Gastroesophageal sphincter (tissue), 4 donors: ENCODE results near the gene LETMD1. TPM values are rescaled to one million over a fixed set of nuclear protein-coding genes. Genes with fewer than 3 reads are reported as not detected.
"Not testable (repeated sequence)": the region's sequence is repeated elsewhere in the genome, so short reads cannot be mapped to it uniquely, and the experiment has no call there.

Source experiments
- ATAC-seq: fragments of 150-250 bp; one replicate; pipeline ENCODE4 v1.9.1; 2016; ENCODE audit warnings: mild to moderate bottlenecking, moderate library complexity
- H3K27ac ChIP-seq, 4 donors: fragments of 200-600 bp; sonication (generic) in 3 of 4; 1 replicate in 3 of 4; 2 replicates in 1 of 4; pipeline ENCODE4 v1.5.1; 2016 to 2019
- H3K27me3 ChIP-seq: fragments of 200-600 bp; sonication (generic); one replicate; pipeline ENCODE4 v1.5.1; 2019
- H3K36me3 ChIP-seq, 2 donors: fragments of 200-600 bp; sonication (generic); one replicate each; pipeline ENCODE4 v1.5.1; 2019; ENCODE audit warnings: control low read depth in 1 of 2
- H3K4me1 ChIP-seq, 3 donors: fragments of 200-600 bp; sonication (generic); 1 replicate in 2 of 3; 2 replicates in 1 of 3; pipeline ENCODE4 v1.5.1; 2016 to 2019; ENCODE audit warnings: control low read depth in 2 of 3
- H3K4me3 ChIP-seq, 2 donors: fragments of 200-600 bp; sonication (generic); one replicate each; pipeline ENCODE4 v1.5.1; 2019; ENCODE audit warnings: mild to moderate bottlenecking in 1 of 2, moderate library complexity in 1 of 2
- H3K9me3 ChIP-seq, 3 donors: fragments of 200-600 bp; sonication (generic); one replicate each; pipeline ENCODE4 v1.5.1; 2017 to 2019; ENCODE audit warnings: control low read depth in 2 of 3
- CTCF ChIP-seq, 4 experiments: fragments of 200-600 bp in 2 of 4; fragments of 450-650 bp in 2 of 4; sonication (generic) in 1 of 4; IDR thresholded peaks; one replicate each; pipeline ENCODE4 v1.5.1; 2017 to 2019; ENCODE audit warnings: antibody characterized with exemption in 4 of 4, mild to moderate bottlenecking in 2 of 4, moderate library complexity in 2 of 4
- EP300 ChIP-seq: sonication (generic); formaldehyde crosslinking; IDR thresholded peaks from one replicate; pipeline ENCODE4 v1.6.1; 2017; ENCODE audit warnings: antibody characterized with exemption, mild to moderate bottlenecking
- POLR2A ChIP-seq, 2 donors: fragments of 450-650 bp; IDR thresholded peaks; one replicate each; pipeline ENCODE4 v1.6.1; 2017; ENCODE audit warnings: antibody characterized with exemption in 2 of 2, mild to moderate bottlenecking in 2 of 2, moderate library complexity in 1 of 2
- POLR2AphosphoS5 ChIP-seq: sonication (generic); formaldehyde crosslinking; IDR thresholded peaks from one replicate; pipeline ENCODE4 v1.6.1; 2017; ENCODE audit warnings: antibody characterized with exemption
- WGBS, 2 donors: methylation state at CpG; one replicate each; pipeline ENCODE4 v1.1.5; 2018; ENCODE audit warnings: low coverage in 1 of 2; 5-methylcytosine and 5-hydroxymethylcytosine counted together
- total RNA-seq, 4 donors: library from RNA; depleted of rRNA; stranded (reverse); fragments of >200 nt; gene quantifications; one replicate each; pipeline ENCODE4 v1.1.0, GENCODE V29; 2016

The LETMD1 gene
- total RNA-seq, 4 donors from 2014 or later: 30.2 to 49.7 (median 42.6) TPM

GRCh38 chr12:51012570-51013236 lies 35.4 kb upstream of the LETMD1 start:
- WGBS, 2 donors: 73 to 75% methylated on average over 5 of the region's 5 CpGs
- Histone ChIP-seq H3K27ac (no peak overlapping the region), H3K4me3 (no peak overlapping the region), H3K4me1 (peaks cover 0 to 8% (median 0%) of the 10 kb centered on the region in 3 donors), H3K9me3 (no peaks in the 10 kb centered on the region), H3K36me3 (peaks cover 0 to 7% of the 10 kb centered on the region in 2 donors), H3K27me3 (no peaks in the 10 kb centered on the region)
- TF ChIP-seq POLR2A (IDR thresholded peaks at IDR 0.05): no peak
- TF ChIP-seq EP300: no peak
- TF ChIP-seq POLR2AphosphoS5: no peak
- no peak for TF ChIP-seq CTCF (IDR thresholded peaks at IDR 0.05)
- ATAC-seq: no peak

- no peak for TF ChIP-seq EP300
- TF ChIP-seq CTCF (IDR thresholded peaks at IDR 0.05): no peak
- TF ChIP-seq POLR2AphosphoS5: no peak
- no peak for TF ChIP-seq POLR2A (IDR thresholded peaks at IDR 0.05)
- whole genome bisulfite sequencing, 2 donors: 92 to 99% methylated on average over 6 to 7 of the region's 7 CpGs
- no peak overlapping the region for H3K4me3 ChIP-seq
- H3K4me1 ChIP-seq: peaks cover 0 to 8% (median 0%) of the 10 kb centered on the region in 3 donors
- peaks cover 0 to under 1% of the 10 kb centered on the region in 2 donors for H3K36me3 ChIP-seq
- no peaks in the 10 kb centered on the region for H3K27me3 ChIP-seq
- no peak for ATAC-seq
- H3K9me3 ChIP-seq: no peaks in the 10 kb centered on the region
- no peak overlapping the region for H3K27ac ChIP-seq
Measured at GRCh38 chr12:51013441-51013840, 34.7 kb upstream of the LETMD1 start.

- not testable (repeated sequence) for H3K27me3 ChIP-seq, H3K9me3 ChIP-seq, ATAC-seq, H3K36me3 ChIP-seq, H3K4me3 ChIP-seq, H3K27ac ChIP-seq
- 69 to 75% methylated on average over 4 to 9 of the region's 9 CpGs for WGBS, 2 donors
- peaks cover 0 to 12% (median 0%) of the 10 kb centered on the region in 3 donors for H3K4me1 ChIP-seq
Measured at GRCh38 chr12:51014467-51014866, 33.7 kb upstream of the LETMD1 start.

- no peak for ATAC-seq
- no peak for TF ChIP-seq POLR2AphosphoS5
- Histone ChIP-seq H3K9me3 (no peaks in the 10 kb centered on the region), H3K4me3 (no peak overlapping the region), H3K27me3 (no peaks in the 10 kb centered on the region), H3K4me1 (peaks cover 0 to 18% (median 0%) of the 10 kb centered on the region in 3 donors), H3K36me3 (no peaks in the 10 kb centered on the region), H3K27ac (no peak overlapping the region)
Measured at GRCh38 chr12:51017452-51017851, 30.7 kb upstream of the LETMD1 start.

- H3K4me3 ChIP-seq: no peak overlapping the region
- H3K9me3 ChIP-seq: no peaks in the 10 kb centered on the region
- H3K27me3 ChIP-seq: no peaks in the 10 kb centered on the region
- no peak overlapping the region for H3K27ac ChIP-seq
- WGBS, 2 donors: 77 to 94% methylated on average over 2 of the region's 2 CpGs
- H3K36me3 ChIP-seq: no peaks in the 10 kb centered on the region
- H3K4me1 ChIP-seq: peaks cover 0 to 33% (median 0%) of the 10 kb centered on the region in 3 donors
- no peak for TF ChIP-seq POLR2AphosphoS5
- TF ChIP-seq CTCF (IDR thresholded peaks at IDR 0.05): no peak
- no peak for TF ChIP-seq POLR2A (IDR thresholded peaks at IDR 0.05)
- TF ChIP-seq EP300: no peak
- no peak for ATAC-seq
Measured at GRCh38 chr12:51018956-51019355, 29.2 kb upstream of the LETMD1 start.

- H3K4me1 ChIP-seq: peaks cover 0 to 43% (median 0%) of the 10 kb centered on the region in 3 donors
- H3K36me3 ChIP-seq: no peaks in the 10 kb centered on the region
- TF ChIP-seq CTCF (IDR thresholded peaks at IDR 0.05): no peak
- no peak for TF ChIP-seq EP300
- no peak for TF ChIP-seq POLR2AphosphoS5
- no peak for TF ChIP-seq POLR2A (IDR thresholded peaks at IDR 0.05)
- no peaks in the 10 kb centered on the region for H3K9me3 ChIP-seq
- no peaks in the 10 kb centered on the region for H3K27me3 ChIP-seq
- ATAC-seq: no peak
- H3K4me3 ChIP-seq: no peak overlapping the region
- WGBS, 2 donors: 67 to 80% methylated on average over 1 to 2 of the region's 2 CpGs
- H3K27ac ChIP-seq: no peak overlapping the region
Measured at GRCh38 chr12:51019927-51020326, 28.2 kb upstream of the LETMD1 start.
